BE2C (cell line): ENCODE data around the gene CST4.

Experiments used
- DNase-seq: peaks from one replicate; pipeline ENCODE4 v3.0.0-alpha.2; 2020
- H3K27me3 ChIP-seq: fragments of 250-450 bp; sonication (Bioruptor Pico); 2 replicates; pipeline ENCODE4 v1.5.1; 2020; ENCODE audit warnings: mild to moderate bottlenecking
- H3K36me3 ChIP-seq: fragments of 250-450 bp; sonication (Bioruptor Pico); 2 replicates; pipeline ENCODE4 v1.5.1; 2020; ENCODE audit warnings: mild to moderate bottlenecking
- H3K4me1 ChIP-seq: fragments of 250-450 bp; sonication (Bioruptor Pico); 2 replicates; pipeline ENCODE4 v1.5.1; 2020
- H3K4me3 ChIP-seq: 2 replicates; pipeline ENCODE4 v1.5.1; 2011; ENCODE audit warnings: low read depth, low read length
- H3K9me3 ChIP-seq: fragments of 250-450 bp; sonication (Bioruptor Pico); 2 replicates; pipeline ENCODE4 v1.5.1; 2020
- CTCF ChIP-seq: IDR thresholded peaks from 2 replicates; pipeline ENCODE4 v1.5.1; 2012; ENCODE audit warnings: mild to moderate bottlenecking, low read depth, low read length

Gene CST4

GRCh38 chr20:23653400-23653938 is 35.4 kb downstream of the CST4 start:
- H3K36me3 ChIP-seq, result no peaks in the 10 kb centered on the region
- no peaks in the 10 kb centered on the region for H3K4me1 ChIP-seq
- no peak for TF ChIP-seq CTCF
- peaks cover 3% of the 10 kb centered on the region; the same call in 1 of the 2 replicates for H3K27me3 ChIP-seq
- H3K9me3 ChIP-seq, result no peaks in the 10 kb centered on the region
- H3K4me3 ChIP-seq, result no peak overlapping the region
- DNase-seq, result no peak

GRCh38 chr20:23652926-23653325 is 35.9 kb downstream of the CST4 start:
- Histone ChIP-seq H3K4me1 (no peaks in the 10 kb centered on the region), H3K9me3 (no peaks in the 10 kb centered on the region), H3K4me3 (no peak overlapping the region), H3K36me3 (no peaks in the 10 kb centered on the region), H3K27me3 (peaks cover 3% of the 10 kb centered on the region; the same call in 1 of the 2 replicates)
- DNase-seq, result no peak
- no peak for TF ChIP-seq CTCF

GRCh38 chr20:23652371-23652770 is 36.5 kb downstream of the CST4 start:
- peaks cover 3% of the 10 kb centered on the region; the same call in 1 of the 2 replicates for H3K27me3 ChIP-seq
- H3K4me3 ChIP-seq, result no peak overlapping the region
- no peak for TF ChIP-seq CTCF
- H3K9me3 ChIP-seq, result no peaks in the 10 kb centered on the region
- no peaks in the 10 kb centered on the region for H3K4me1 ChIP-seq
- no peak for DNase-seq
- H3K36me3 ChIP-seq, result no peaks in the 10 kb centered on the region

GRCh38 chr20:23651117-23651516 is 37.7 kb downstream of the CST4 start:
- Histone ChIP-seq H3K27me3 (no peaks in the 10 kb centered on the region), H3K36me3 (no peaks in the 10 kb centered on the region), H3K9me3 (no peaks in the 10 kb centered on the region), H3K4me1 (no peaks in the 10 kb centered on the region), H3K4me3 (no peak overlapping the region)
- no peak for TF ChIP-seq CTCF
- DNase-seq, result no peak

- H3K36me3 ChIP-seq, result no peaks in the 10 kb centered on the region
- no peaks in the 10 kb centered on the region for H3K27me3 ChIP-seq
Measured at GRCh38 chr20:23649830-23650417, 38.9 kb downstream of the CST4 start.

More at GRCh38 chr20:23649830-23650417, 38.9 kb downstream of the CST4 start:
- no peak for DNase-seq
- H3K4me1 ChIP-seq, result no peaks in the 10 kb centered on the region
- no peak for TF ChIP-seq CTCF
- no peak overlapping the region for H3K4me3 ChIP-seq
- H3K9me3 ChIP-seq, result no peaks in the 10 kb centered on the region; the same call in 1 of the 2 replicates
